H9 (cell line): ENCODE data around the gene ADAMTSL5. TPM values are rescaled to one million over a fixed set of nuclear protein-coding genes. Genes with fewer than 3 reads are reported as not detected.

Experiments
- DNase-seq: peaks from one replicate; pipeline ENCODE4 v3.0.0-alpha.2; 2017
- H2AFZ ChIP-seq: one replicate; pipeline ENCODE4 v1.6.1; 2013; ENCODE audit warnings: mild to moderate bottlenecking, low read length, control low read depth, moderate library complexity
- H2AK5ac ChIP-seq: 2 replicates; pipeline ENCODE4 v1.6.1; 2013; ENCODE audit warnings: low read length, control low read depth, mixed read lengths; ENCODE audit not compliant: insufficient read length
- H2BK120ac ChIP-seq: one replicate; pipeline ENCODE4 v1.6.1; 2013; ENCODE audit warnings: low read depth, mild to moderate bottlenecking, low read length, control low read depth, inconsistent platforms; ENCODE audit not compliant: poor library complexity, severe bottlenecking
- H2BK12ac ChIP-seq: 2 replicates; pipeline ENCODE4 v1.6.1; 2013; ENCODE audit warnings: low read length, control low read depth, mixed read lengths, low read depth; ENCODE audit not compliant: insufficient read length
- H2BK15ac ChIP-seq: 2 replicates; pipeline ENCODE4 v1.6.1; 2013; ENCODE audit warnings: low read depth, low read length, control low read depth
- H2BK20ac ChIP-seq: one replicate; pipeline ENCODE4 v1.6.1; 2013; ENCODE audit warnings: low read depth, mild to moderate bottlenecking, low read length, control low read depth, inconsistent platforms; ENCODE audit not compliant: poor library complexity, severe bottlenecking
- H2BK5ac ChIP-seq: 2 replicates; pipeline ENCODE4 v1.6.1; 2013; ENCODE audit warnings: low read length, control low read depth, mixed read lengths; ENCODE audit not compliant: insufficient read length
- H3K14ac ChIP-seq: 2 replicates; pipeline ENCODE4 v1.6.1; 2013; ENCODE audit warnings: low read length, control low read depth; ENCODE audit not compliant: insufficient read depth
- H3K18ac ChIP-seq: 2 replicates; pipeline ENCODE4 v1.6.1; 2013; ENCODE audit warnings: low read depth, mild to moderate bottlenecking, mixed read lengths, low read length, control low read depth; ENCODE audit not compliant: insufficient read length
- H3K23ac ChIP-seq: 2 replicates; pipeline ENCODE4 v1.6.1; 2013; ENCODE audit warnings: low read length, control low read depth, mixed read lengths, low read depth; ENCODE audit not compliant: insufficient read length
- H3K23me2 ChIP-seq: 2 replicates; pipeline ENCODE4 v1.6.1; 2013; ENCODE audit warnings: low read depth, mild to moderate bottlenecking, mixed read lengths, low read length, control low read depth; ENCODE audit not compliant: insufficient read length, poor library complexity, severe bottlenecking
- H3K27ac ChIP-seq: 2 replicates; pipeline ENCODE4 v1.5.1; 2013; ENCODE audit warnings: low read length, control low read depth, mixed read lengths, low read depth; ENCODE audit not compliant: insufficient read length
- H3K27me3 ChIP-seq: 2 replicates; pipeline ENCODE4 v1.6.1; 2013; ENCODE audit warnings: low read length, control low read depth, inconsistent platforms; ENCODE audit not compliant: insufficient read depth
- H3K4ac ChIP-seq: 2 replicates; pipeline ENCODE4 v1.6.1; 2013; ENCODE audit warnings: low read depth, mild to moderate bottlenecking, control low read depth, inconsistent platforms, low read length, moderate library complexity
- H3K4me1 ChIP-seq: 2 replicates; pipeline ENCODE4 v1.6.1; 2013; ENCODE audit warnings: low read length, control low read depth, inconsistent platforms; ENCODE audit not compliant: insufficient read depth
- H3K4me2 ChIP-seq: 2 replicates; pipeline ENCODE4 v1.6.1; 2013; ENCODE audit warnings: low read length, control low read depth, mixed read lengths; ENCODE audit not compliant: insufficient read length, insufficient read depth
- H3K56ac ChIP-seq: 2 replicates; pipeline ENCODE4 v1.6.1; 2013; ENCODE audit warnings: low read depth, mild to moderate bottlenecking, mixed read lengths, low read length, control low read depth; ENCODE audit not compliant: insufficient read length
- H3K79me1 ChIP-seq: 2 replicates; pipeline ENCODE4 v1.6.1; 2013; ENCODE audit warnings: low read depth, mild to moderate bottlenecking, moderate library complexity, low read length, control low read depth, inconsistent platforms; ENCODE audit not compliant: insufficient read depth, poor library complexity, severe bottlenecking
- H3K79me2 ChIP-seq: 2 replicates; pipeline ENCODE4 v1.6.1; 2013; ENCODE audit warnings: low read length, control low read depth, inconsistent platforms; ENCODE audit not compliant: insufficient read depth
- H3K9ac ChIP-seq: 2 replicates; pipeline ENCODE4 v1.6.1; 2013; ENCODE audit warnings: low read length, control low read depth, mixed read lengths; ENCODE audit not compliant: insufficient read length; ENCODE audit errors: extremely low read depth
- H3K9me3 ChIP-seq: one replicate; pipeline ENCODE4 v1.6.1; 2013; ENCODE audit warnings: low read depth, low read length, inconsistent platforms; ENCODE audit not compliant: control insufficient read depth
- H3T11ph ChIP-seq: one replicate; pipeline ENCODE4 v1.6.1; 2013; ENCODE audit warnings: mild to moderate bottlenecking, low read length, control low read depth, inconsistent platforms
- H4K20me1 ChIP-seq: one replicate; pipeline ENCODE4 v1.6.1; 2013; ENCODE audit not compliant: control insufficient read depth, insufficient read length, insufficient read depth
- H4K5ac ChIP-seq: 2 replicates; pipeline ENCODE4 v1.6.1; 2013; ENCODE audit warnings: low read depth, mild to moderate bottlenecking, mixed read lengths, low read length, control low read depth; ENCODE audit not compliant: insufficient read length
- H4K8ac ChIP-seq: replicated peaks from 2 replicates; pipeline ENCODE4 v1.6.1; 2013; ENCODE audit warnings: low read length, control low read depth, mixed read lengths, low read depth; ENCODE audit not compliant: insufficient read length
- H4K91ac ChIP-seq: 2 replicates; pipeline ENCODE4 v1.6.1; 2013; ENCODE audit warnings: low read depth, mild to moderate bottlenecking, moderate library complexity, mixed read lengths, low read length, control low read depth; ENCODE audit not compliant: insufficient read length
- H3K27ac Mint-ChIP-seq, 3 experiments: 2 replicates in 2 of 3; 3 replicates in 1 of 3; pipeline ENCODE4 v1.8.0; 2020 to 2021; ENCODE audit warnings: mixed read lengths in 3 of 3, mild to moderate bottlenecking in 1 of 3, moderate library complexity in 1 of 3
- H3K27me3 Mint-ChIP-seq: 2 replicates; pipeline ENCODE4 v1.8.0; 2021; ENCODE audit warnings: low read depth, mild to moderate bottlenecking, moderate library complexity, mixed read lengths
- H3K36me3 Mint-ChIP-seq, 3 experiments: 2 replicates in 2 of 3; 3 replicates in 1 of 3; pipeline ENCODE4 v1.8.0; 2020 to 2021; ENCODE audit warnings: low read depth in 3 of 3, mixed read lengths in 3 of 3; ENCODE audit not compliant: insufficient read depth in 1 of 3
- H3K4me1 Mint-ChIP-seq, 2 experiments: 2 replicates each; pipeline ENCODE4 v1.8.0; 2020; ENCODE audit warnings: mixed read lengths in 2 of 2
- H3K4me3 Mint-ChIP-seq, 2 experiments: 2 replicates in 1 of 2; 3 replicates in 1 of 2; pipeline ENCODE4 v1.8.0; 2020 to 2021; ENCODE audit warnings: mild to moderate bottlenecking in 2 of 2, mixed read lengths in 2 of 2, moderate library complexity in 1 of 2
- H3K9me3 Mint-ChIP-seq, 2 experiments: 2 replicates in 1 of 2; 3 replicates in 1 of 2; pipeline ENCODE4 v1.8.0; 2020; ENCODE audit warnings: mild to moderate bottlenecking in 2 of 2, mixed read lengths in 2 of 2, moderate library complexity in 1 of 2
- WGBS: extraction: QIAGEN DNeasy Blood & Tissue Kit; methylation state at CpG from one replicate; pipeline ENCODE4 v1.1.7; 2013; ENCODE audit warnings: missing lambda C conversion rate, low lambda C conversion rate, mixed read lengths; ENCODE audit not compliant: insufficient read length; ENCODE audit errors: extremely low coverage; 5-methylcytosine and 5-hydroxymethylcytosine counted together
- total RNA-seq: library from RNA; stranded (reverse); gene quantifications from 2 replicates; pipeline ENCODE4 v1.2.1, GENCODE V29; 2021
- TF ChIP-seq, protein P1 (sequence below): fragments of 200-600 bp; sonication (generic); conservative IDR thresholded peaks from 3 replicates; pipeline ENCODE4 v1.8.0; 2021; ENCODE audit warnings: antibody characterized with exemption, mild to moderate bottlenecking

Gene ADAMTSL5
- total RNA-seq, 1 experiment from 2014 or later = 1.5 TPM

GRCh38 chr19:1491114-1491848, 21.5 kb downstream of the ADAMTSL5 start, which contains the start of gene REEP6:
Gene REEP6 (plus strand): TSS chr19:1491181. CDS start chr19:1491270, 89 bp downstream.
- no peak for DNase-seq
- Histone ChIP-seq H3K9me3 (no peaks in the 10 kb centered on the region), H2BK20ac (no peak within 1 kb of the TSS), H3K9ac (no peak within 1 kb of the TSS), H3T11ph (no peak within 1 kb of the TSS), H3K4ac (no peak within 1 kb of the TSS), H4K8ac (no peak within 1 kb of the TSS), H3K79me2 (no peaks in the 10 kb centered on the region), H2BK5ac (no peak within 1 kb of the TSS), H3K27ac (no peak within 1 kb of the TSS), H3K23ac (no peak within 1 kb of the TSS), H2BK15ac (no peak within 1 kb of the TSS), H2BK12ac (no peak within 1 kb of the TSS), H3K18ac (no peak within 1 kb of the TSS), H3K27me3 (peaks cover 3% of the 10 kb centered on the region; the same call in 1 of the 2 replicates), H3K79me1 (no peaks in the 10 kb centered on the region), H4K91ac (no peak within 1 kb of the TSS), H4K20me1 (no peaks in the 10 kb centered on the region), H2AFZ (no peak within 1 kb of the TSS), H2BK120ac (no peak within 1 kb of the TSS), H4K5ac (no peak within 1 kb of the TSS), H3K56ac (no peak within 1 kb of the TSS), H3K4me1 (no peaks in the 10 kb centered on the region), H3K4me2 (peak within 1 kb of the TSS; percentile 32), H3K23me2 (peaks cover 9% of the 10 kb centered on the region), H2AK5ac (no peak within 1 kb of the TSS), H3K14ac (peak within 1 kb of the TSS; percentile 1; the same call in 1 of the 2 replicates)
- peaks cover 4 to 13% of the 10 kb centered on the region in 2 experiments for H3K4me1 Mint-ChIP-seq
- H3K27me3 Mint-ChIP-seq = peaks cover 45% of the 10 kb centered on the region
- no peaks in the 10 kb centered on the region; a peak in 1 of 5 replicates for H3K9me3 Mint-ChIP-seq
- TF ChIP-seq, protein P1, sequence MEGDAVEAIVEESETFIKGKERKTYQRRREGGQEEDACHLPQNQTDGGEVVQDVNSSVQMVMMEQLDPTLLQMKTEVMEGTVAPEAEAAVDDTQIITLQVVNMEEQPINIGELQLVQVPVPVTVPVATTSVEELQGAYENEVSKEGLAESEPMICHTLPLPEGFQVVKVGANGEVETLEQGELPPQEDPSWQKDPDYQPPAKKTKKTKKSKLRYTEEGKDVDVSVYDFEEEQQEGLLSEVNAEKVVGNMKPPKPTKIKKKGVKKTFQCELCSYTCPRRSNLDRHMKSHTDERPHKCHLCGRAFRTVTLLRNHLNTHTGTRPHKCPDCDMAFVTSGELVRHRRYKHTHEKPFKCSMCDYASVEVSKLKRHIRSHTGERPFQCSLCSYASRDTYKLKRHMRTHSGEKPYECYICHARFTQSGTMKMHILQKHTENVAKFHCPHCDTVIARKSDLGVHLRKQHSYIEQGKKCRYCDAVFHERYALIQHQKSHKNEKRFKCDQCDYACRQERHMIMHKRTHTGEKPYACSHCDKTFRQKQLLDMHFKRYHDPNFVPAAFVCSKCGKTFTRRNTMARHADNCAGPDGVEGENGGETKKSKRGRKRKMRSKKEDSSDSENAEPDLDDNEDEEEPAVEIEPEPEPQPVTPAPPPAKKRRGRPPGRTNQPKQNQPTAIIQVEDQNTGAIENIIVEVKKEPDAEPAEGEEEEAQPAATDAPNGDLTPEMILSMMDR = no peak
- H3K27ac Mint-ChIP-seq = peak within 1 kb of the TSS in 2 of 3 experiments; percentile 94 to 97; a peak in 4 of 7 replicates
- no CpG with 5 or more reads among the region's 73 CpGs for WGBS
- no peaks in the 10 kb centered on the region; a peak in 1 of 7 replicates for H3K36me3 Mint-ChIP-seq
- H3K4me3 Mint-ChIP-seq = peak within 1 kb of the TSS; percentile 81 to 92
